ENCODE data around the gene PRDM16. TPM values are rescaled to one million over a fixed set of nuclear protein-coding genes. Genes with fewer than 3 reads are reported as not detected.

PRDM16 gene
- total and polyA plus RNA-seq, 2 of the 13 experiments (the other 11 are each of a cell fraction or from before 2014, with no cell fraction given): 0.15 to 0.81 TPM

GRCh38 chr1:3323021-3323795 lies 254.2 kb downstream of the PRDM16 start (continued):
- TF ChIP-seq TFAP4 (IDR thresholded peaks at IDR 0.05; ENCODE audit: borderline replicate concordance, low read depth) (peak; percentile 35; the same call in 1 of the 2 replicates), ZNF672 (CRISPR knock-in tag; IDR thresholded peaks at IDR 0.05) (no peak), SP5 (CRISPR knock-in tag; IDR thresholded peaks at IDR 0.05; ENCODE audit: borderline replicate concordance, low read depth) (no peak), PHF8 (CRISPR knock-in tag; IDR thresholded peaks at IDR 0.05) (no peak), DMAP1 (CRISPR knock-in tag; IDR thresholded peaks at IDR 0.05) (no peak; the same call in 1 of the 2 replicates), JDP2 (CRISPR knock-in tag; IDR thresholded peaks at IDR 0.05; ENCODE audit: borderline replicate concordance) (no peak), ZNF800 (CRISPR knock-in tag; IDR thresholded peaks at IDR 0.05) (no peak), ZSCAN12 (CRISPR knock-in tag; IDR thresholded peaks at IDR 0.05) (0 out of 2 replicates have a peak, but pooled peaks have one; percentile 66), PCBP2 (optimal IDR thresholded peaks at IDR 0.05; ENCODE audit: low read depth, low read length, poor library complexity, severe bottlenecking) (no peak), U2AF1 (optimal IDR thresholded peaks at IDR 0.05; ENCODE audit: low read depth, low read length) (no peak), KAT8 (CRISPR knock-in tag; IDR thresholded peaks at IDR 0.05) (peak; percentile 30; the same call in 1 of the 2 replicates), ZSCAN21 (CRISPR knock-in tag; IDR thresholded peaks at IDR 0.05; ENCODE audit: borderline replicate concordance) (peak; percentile 86), KDM1A (CRISPR knock-in tag; IDR thresholded peaks at IDR 0.05) (no peak), ZBTB26 (CRISPR knock-in tag; IDR thresholded peaks at IDR 0.05; ENCODE audit: borderline replicate concordance) (0 out of 2 replicates have a peak, but pooled peaks have one; percentile 48), SUZ12 (IDR thresholded peaks at IDR 0.05; ENCODE audit: low read depth, low read length) (no peak), CHD4 (IDR thresholded peaks at IDR 0.05; ENCODE audit: borderline replicate concordance, low read length) (no peak), ZNF598 (CRISPR knock-in tag; IDR thresholded peaks at IDR 0.05; ENCODE audit: borderline replicate concordance) (no peak), PLSCR1 (CRISPR knock-in tag; IDR thresholded peaks at IDR 0.05; ENCODE audit: borderline replicate concordance) (no peak; the same call in 1 of the 2 replicates), KLF13 (CRISPR knock-in tag; IDR thresholded peaks at IDR 0.05) (no peak)
- TF ChIP-seq, protein P1, sequence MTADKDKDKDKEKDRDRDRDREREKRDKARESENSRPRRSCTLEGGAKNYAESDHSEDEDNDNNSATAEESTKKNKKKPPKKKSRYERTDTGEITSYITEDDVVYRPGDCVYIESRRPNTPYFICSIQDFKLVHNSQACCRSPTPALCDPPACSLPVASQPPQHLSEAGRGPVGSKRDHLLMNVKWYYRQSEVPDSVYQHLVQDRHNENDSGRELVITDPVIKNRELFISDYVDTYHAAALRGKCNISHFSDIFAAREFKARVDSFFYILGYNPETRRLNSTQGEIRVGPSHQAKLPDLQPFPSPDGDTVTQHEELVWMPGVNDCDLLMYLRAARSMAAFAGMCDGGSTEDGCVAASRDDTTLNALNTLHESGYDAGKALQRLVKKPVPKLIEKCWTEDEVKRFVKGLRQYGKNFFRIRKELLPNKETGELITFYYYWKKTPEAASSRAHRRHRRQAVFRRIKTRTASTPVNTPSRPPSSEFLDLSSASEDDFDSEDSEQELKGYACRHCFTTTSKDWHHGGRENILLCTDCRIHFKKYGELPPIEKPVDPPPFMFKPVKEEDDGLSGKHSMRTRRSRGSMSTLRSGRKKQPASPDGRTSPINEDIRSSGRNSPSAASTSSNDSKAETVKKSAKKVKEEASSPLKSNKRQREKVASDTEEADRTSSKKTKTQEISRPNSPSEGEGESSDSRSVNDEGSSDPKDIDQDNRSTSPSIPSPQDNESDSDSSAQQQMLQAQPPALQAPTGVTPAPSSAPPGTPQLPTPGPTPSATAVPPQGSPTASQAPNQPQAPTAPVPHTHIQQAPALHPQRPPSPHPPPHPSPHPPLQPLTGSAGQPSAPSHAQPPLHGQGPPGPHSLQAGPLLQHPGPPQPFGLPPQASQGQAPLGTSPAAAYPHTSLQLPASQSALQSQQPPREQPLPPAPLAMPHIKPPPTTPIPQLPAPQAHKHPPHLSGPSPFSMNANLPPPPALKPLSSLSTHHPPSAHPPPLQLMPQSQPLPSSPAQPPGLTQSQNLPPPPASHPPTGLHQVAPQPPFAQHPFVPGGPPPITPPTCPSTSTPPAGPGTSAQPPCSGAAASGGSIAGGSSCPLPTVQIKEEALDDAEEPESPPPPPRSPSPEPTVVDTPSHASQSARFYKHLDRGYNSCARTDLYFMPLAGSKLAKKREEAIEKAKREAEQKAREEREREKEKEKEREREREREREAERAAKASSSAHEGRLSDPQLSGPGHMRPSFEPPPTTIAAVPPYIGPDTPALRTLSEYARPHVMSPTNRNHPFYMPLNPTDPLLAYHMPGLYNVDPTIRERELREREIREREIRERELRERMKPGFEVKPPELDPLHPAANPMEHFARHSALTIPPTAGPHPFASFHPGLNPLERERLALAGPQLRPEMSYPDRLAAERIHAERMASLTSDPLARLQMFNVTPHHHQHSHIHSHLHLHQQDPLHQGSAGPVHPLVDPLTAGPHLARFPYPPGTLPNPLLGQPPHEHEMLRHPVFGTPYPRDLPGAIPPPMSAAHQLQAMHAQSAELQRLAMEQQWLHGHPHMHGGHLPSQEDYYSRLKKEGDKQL (CRISPR knock-in tag; IDR thresholded peaks at IDR 0.05; ENCODE audit: low read depth): no peak
